Astrocyte (in vitro differentiated cells and primary cell): ENCODE measurements around the gene C16orf95.

Experiments used
- EZH2 ChIP-seq: IDR thresholded peaks from 2 replicates; pipeline ENCODE4 v1.6.1; 2012; ENCODE audit warnings: mild to moderate bottlenecking, low read length, inconsistent platforms; ENCODE audit not compliant: insufficient read depth
- TF ChIP-seq, protein P1 (sequence below): IDR thresholded peaks from 2 replicates; pipeline ENCODE4 v1.5.1; 2011; ENCODE audit warnings: low read depth, mild to moderate bottlenecking, inconsistent platforms, low read length, moderate library complexity; ENCODE audit not compliant: insufficient read depth

DNA sequence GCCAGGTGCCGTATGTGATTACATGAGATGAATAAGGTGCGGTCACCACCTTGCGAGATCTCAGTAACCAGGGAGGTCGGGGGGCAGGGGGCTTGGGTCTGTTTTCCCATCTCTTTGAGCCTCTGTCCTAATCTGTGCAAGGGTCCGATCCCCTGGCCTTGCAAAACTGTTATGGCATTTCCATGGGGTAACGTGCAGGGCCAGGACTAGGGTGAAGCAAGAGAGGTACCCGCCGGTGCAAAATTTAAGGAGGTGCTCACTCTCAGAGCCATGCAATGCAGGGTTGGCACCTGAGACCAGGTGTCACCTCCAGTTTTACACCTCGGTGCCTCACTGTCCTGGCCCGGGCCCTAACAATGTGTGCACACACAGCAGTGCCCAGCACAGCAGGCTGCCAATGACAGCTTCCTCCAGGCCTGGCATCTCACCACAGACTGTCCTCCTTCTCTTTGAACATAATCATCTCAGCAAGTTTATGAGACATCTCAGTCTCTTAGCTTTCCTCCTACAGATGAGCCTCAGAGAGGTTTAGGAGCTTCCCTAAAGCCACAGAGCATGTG lies 43.6 kb downstream of the C16orf95 start:
- TF ChIP-seq, protein P1, sequence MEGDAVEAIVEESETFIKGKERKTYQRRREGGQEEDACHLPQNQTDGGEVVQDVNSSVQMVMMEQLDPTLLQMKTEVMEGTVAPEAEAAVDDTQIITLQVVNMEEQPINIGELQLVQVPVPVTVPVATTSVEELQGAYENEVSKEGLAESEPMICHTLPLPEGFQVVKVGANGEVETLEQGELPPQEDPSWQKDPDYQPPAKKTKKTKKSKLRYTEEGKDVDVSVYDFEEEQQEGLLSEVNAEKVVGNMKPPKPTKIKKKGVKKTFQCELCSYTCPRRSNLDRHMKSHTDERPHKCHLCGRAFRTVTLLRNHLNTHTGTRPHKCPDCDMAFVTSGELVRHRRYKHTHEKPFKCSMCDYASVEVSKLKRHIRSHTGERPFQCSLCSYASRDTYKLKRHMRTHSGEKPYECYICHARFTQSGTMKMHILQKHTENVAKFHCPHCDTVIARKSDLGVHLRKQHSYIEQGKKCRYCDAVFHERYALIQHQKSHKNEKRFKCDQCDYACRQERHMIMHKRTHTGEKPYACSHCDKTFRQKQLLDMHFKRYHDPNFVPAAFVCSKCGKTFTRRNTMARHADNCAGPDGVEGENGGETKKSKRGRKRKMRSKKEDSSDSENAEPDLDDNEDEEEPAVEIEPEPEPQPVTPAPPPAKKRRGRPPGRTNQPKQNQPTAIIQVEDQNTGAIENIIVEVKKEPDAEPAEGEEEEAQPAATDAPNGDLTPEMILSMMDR, result no peak
- TF ChIP-seq EZH2, result no peak
